Subcutaneous adipose tissue (tissue), 4 donors: ENCODE results near the gene PLEKHA5. TPM values are rescaled to one million over a fixed set of nuclear protein-coding genes. Genes with fewer than 3 reads are reported as not detected.

Experiments used
- CTCF ChIP-seq: fragments of 450-650 bp; IDR thresholded peaks from one replicate; pipeline ENCODE4 v1.5.1; 2016; ENCODE audit warnings: low read depth, mild to moderate bottlenecking, control low read depth, antibody characterized with exemption, moderate library complexity
- total RNA-seq, 4 donors: library from RNA; depleted of rRNA; stranded (reverse); fragments of >200 nt; gene quantifications; one replicate each; pipeline ENCODE4 v1.1.0, GENCODE V29; 2016

PLEKHA5 gene
- total RNA-seq, 4 donors from 2014 or later, result 22.3 to 26.3 (median 24.1) TPM

- TF ChIP-seq CTCF, result no peak
Observed at GRCh38 chr12:19230896-19231295, 101.4 kb downstream of the PLEKHA5 start.

- TF ChIP-seq CTCF, result no peak
Observed at GRCh38 chr12:19234171-19234704, 104.7 kb downstream of the PLEKHA5 start.

GRCh38 chr12:19234981-19235871, 105.7 kb downstream of the PLEKHA5 start:
- no peak for TF ChIP-seq CTCF

- TF ChIP-seq CTCF, result no peak
Observed at GRCh38 chr12:19236656-19237055, 107.1 kb downstream of the PLEKHA5 start.

GRCh38 chr12:19238540-19238939, 109.0 kb downstream of the PLEKHA5 start:
- no peak for TF ChIP-seq CTCF

- no peak for TF ChIP-seq CTCF
Observed at GRCh38 chr12:19239102-19239501, 109.6 kb downstream of the PLEKHA5 start.

- TF ChIP-seq CTCF, result no peak
Observed at GRCh38 chr12:19239616-19240234, 110.2 kb downstream of the PLEKHA5 start.
